ENCODE data around the gene MBD3L5.
A peak's percentile ranks its signal among the peaks of the same experiment; 100 is the strongest.
"Not testable (repeated sequence)": the region's sequence is repeated elsewhere in the genome, so short reads cannot be mapped to it uniquely, and the experiment has no call there.

MBD3L5 gene

GRCh38 chr19:7030278-7030677, at the start of gene MBD3L5:
Gene MBD3L5 (plus strand): TSS chr19:7030578. CDS start chr19:7030612, 34 bp downstream.
- DNase-seq (ENCODE audit: low read depth), result not testable (repeated sequence)

GRCh38 chr19:6983448-6983847, 46.9 kb upstream of the MBD3L5 start:
- no peak for DNase-seq (ENCODE audit: low read depth)

- no peak for DNase-seq (ENCODE audit: low read depth)
These were observed 42.5 kb upstream of the MBD3L5 start for GRCh38 chr19:6987850-6988249.

- no peak for DNase-seq (ENCODE audit: low read depth)
These were observed 42.1 kb upstream of the MBD3L5 start for GRCh38 chr19:6988257-6988656.

GRCh38 chr19:6995054-6995453, 35.3 kb upstream of the MBD3L5 start:
- DNase-seq (ENCODE audit: low read depth), result no peak

- no peak for DNase-seq (ENCODE audit: low read depth)
These were observed 33.6 kb upstream of the MBD3L5 start for GRCh38 chr19:6996810-6997209.

- no peak for DNase-seq (ENCODE audit: low read depth)
These were observed 32.5 kb upstream of the MBD3L5 start for GRCh38 chr19:6997679-6998445.

GRCh38 chr19:6999933-7000332, 30.4 kb upstream of the MBD3L5 start:
- DNase-seq (ENCODE audit: low read depth), result no peak

- no peak for DNase-seq (ENCODE audit: low read depth)
These were observed 30.0 kb upstream of the MBD3L5 start for GRCh38 chr19:7000333-7000732.

GRCh38 chr19:7000816-7001215, 29.6 kb upstream of the MBD3L5 start:
- no peak for DNase-seq (ENCODE audit: low read depth)

- no peak for DNase-seq (ENCODE audit: low read depth)
These were observed 26.0 kb upstream of the MBD3L5 start for GRCh38 chr19:7004313-7004931.

- DNase-seq (ENCODE audit: low read depth), result no peak
These were observed 24.2 kb upstream of the MBD3L5 start for GRCh38 chr19:7006135-7006704.

GRCh38 chr19:7007859-7008258, 22.5 kb upstream of the MBD3L5 start:
- DNase-seq (ENCODE audit: low read depth), result no peak

GRCh38 chr19:7010722-7011593, 19.4 kb upstream of the MBD3L5 start:
- no peak for DNase-seq (ENCODE audit: low read depth)

- peak; percentile 3 for DNase-seq (ENCODE audit: low read depth)
These were observed 16.7 kb upstream of the MBD3L5 start for GRCh38 chr19:7013678-7014077.

GRCh38 chr19:7018828-7019227, 11.6 kb upstream of the MBD3L5 start:
- DNase-seq (ENCODE audit: low read depth), result no peak

- DNase-seq (ENCODE audit: low read depth), result not testable (repeated sequence)
These were observed 9.0 kb upstream of the MBD3L5 start, which contains the start of gene MBD3L2B for GRCh38 chr19:7021331-7021730. Gene MBD3L2B (minus strand): TSS chr19:7021431. CDS start chr19:7021397, 34 bp downstream.

GRCh38 chr19:7028790-7029189, 1.6 kb upstream of the MBD3L5 start:
- not testable (repeated sequence) for DNase-seq (ENCODE audit: low read depth)

GRCh38 chr19:7040079-7040478, 9.7 kb downstream of the MBD3L5 start, which contains the start of gene MBD3L4:
Gene MBD3L4 (minus strand): TSS chr19:7040179. CDS start chr19:7040144, 35 bp downstream.
- not testable (repeated sequence) for DNase-seq (ENCODE audit: low read depth)

GRCh38 chr19:7041563-7041962, 11.2 kb downstream of the MBD3L5 start:
- not testable (repeated sequence) for DNase-seq (ENCODE audit: low read depth)

GRCh38 chr19:7049021-7049420, 18.6 kb downstream of the MBD3L5 start, which contains the start of gene MBD3L2:
Gene MBD3L2 (plus strand): TSS chr19:7049321. CDS start chr19:7049374, 53 bp downstream.
- DNase-seq (ENCODE audit: low read depth), result not testable (repeated sequence)

GRCh38 chr19:7051421-7051820, 21.0 kb downstream of the MBD3L5 start:
- DNase-seq (ENCODE audit: low read depth), result not testable (repeated sequence)
